GM21717 (cell line): ENCODE measurements around the gene CES1.
"Not testable (repeated sequence)": the region's sequence is repeated elsewhere in the genome, so short reads cannot be mapped to it uniquely, and the experiment has no call there.

Experiments used
- ATAC-seq: cut with Tn5 transposase; IDR thresholded peaks from one replicate; pipeline ENCODE4 v1.9.1; 2021; ENCODE audit warnings: mild to moderate bottlenecking, moderate library complexity; ENCODE audit not compliant: unreplicated experiment

Gene CES1

GRCh38 chr16:55792934-55793374, 39.9 kb downstream of the CES1 start:
- ATAC-seq, result not testable (repeated sequence)

- not testable (repeated sequence) for ATAC-seq
Measured at GRCh38 chr16:55791512-55791911, 41.4 kb downstream of the CES1 start.

GRCh38 chr16:55790240-55790639, 42.7 kb downstream of the CES1 start:
- not testable (repeated sequence) for ATAC-seq

- ATAC-seq, result not testable (repeated sequence)
Measured at GRCh38 chr16:55782793-55783091, 50.2 kb downstream of the CES1 start.

GRCh38 chr16:55782091-55782792, 50.7 kb downstream of the CES1 start:
- not testable (repeated sequence) for ATAC-seq

- ATAC-seq, result not testable (repeated sequence)
Measured at GRCh38 chr16:55781456-55781855, 51.4 kb downstream of the CES1 start.

GRCh38 chr16:55780095-55780407, 52.8 kb downstream of the CES1 start:
- ATAC-seq, result not testable (repeated sequence)

GRCh38 chr16:55779402-55780094, 53.3 kb downstream of the CES1 start:
- ATAC-seq, result no peak

GRCh38 chr16:55778757-55779156, 54.1 kb downstream of the CES1 start:
- no peak for ATAC-seq

- ATAC-seq, result no peak
Measured at GRCh38 chr16:55775857-55776256, 57.0 kb downstream of the CES1 start.

- ATAC-seq, result no peak
Measured at GRCh38 chr16:55773859-55774549, 58.9 kb downstream of the CES1 start.

- no peak for ATAC-seq
Measured at GRCh38 chr16:55765161-55765560, 67.7 kb downstream of the CES1 start.

GRCh38 chr16:55760310-55761001, 72.4 kb downstream of the CES1 start:
- no peak for ATAC-seq

- ATAC-seq, result not testable (repeated sequence)
Measured at GRCh38 chr16:55759965-55760309, 73.0 kb downstream of the CES1 start.

- not testable (repeated sequence) for ATAC-seq
Measured at GRCh38 chr16:55757595-55758527, 75.0 kb downstream of the CES1 start.

- no peak for ATAC-seq
Measured at GRCh38 chr16:55756963-55757362, 75.9 kb downstream of the CES1 start.

GRCh38 chr16:55754056-55754455, 78.8 kb downstream of the CES1 start:
- ATAC-seq, result no peak

- ATAC-seq, result not testable (repeated sequence)
Measured at GRCh38 chr16:55753145-55753631, 79.7 kb downstream of the CES1 start.
